Measurements from ENCODE around the gene KLHL11. TPM values are rescaled to one million over a fixed set of nuclear protein-coding genes. Genes with fewer than 3 reads are reported as not detected.

Gene KLHL11, protein sequence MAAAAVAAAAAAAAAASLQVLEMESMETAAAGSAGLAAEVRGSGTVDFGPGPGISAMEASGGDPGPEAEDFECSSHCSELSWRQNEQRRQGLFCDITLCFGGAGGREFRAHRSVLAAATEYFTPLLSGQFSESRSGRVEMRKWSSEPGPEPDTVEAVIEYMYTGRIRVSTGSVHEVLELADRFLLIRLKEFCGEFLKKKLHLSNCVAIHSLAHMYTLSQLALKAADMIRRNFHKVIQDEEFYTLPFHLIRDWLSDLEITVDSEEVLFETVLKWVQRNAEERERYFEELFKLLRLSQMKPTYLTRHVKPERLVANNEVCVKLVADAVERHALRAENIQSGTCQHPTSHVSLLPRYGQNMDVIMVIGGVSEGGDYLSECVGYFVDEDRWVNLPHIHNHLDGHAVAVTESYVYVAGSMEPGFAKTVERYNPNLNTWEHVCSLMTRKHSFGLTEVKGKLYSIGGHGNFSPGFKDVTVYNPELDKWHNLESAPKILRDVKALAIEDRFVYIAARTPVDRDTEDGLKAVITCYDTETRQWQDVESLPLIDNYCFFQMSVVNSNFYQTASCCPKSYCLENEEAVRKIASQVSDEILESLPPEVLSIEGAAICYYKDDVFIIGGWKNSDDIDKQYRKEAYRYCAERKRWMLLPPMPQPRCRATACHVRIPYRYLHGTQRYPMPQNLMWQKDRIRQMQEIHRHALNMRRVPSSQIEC
- total RNA-seq, result 15.4 and 15.8 TPM in 2 replicates

DNA sequence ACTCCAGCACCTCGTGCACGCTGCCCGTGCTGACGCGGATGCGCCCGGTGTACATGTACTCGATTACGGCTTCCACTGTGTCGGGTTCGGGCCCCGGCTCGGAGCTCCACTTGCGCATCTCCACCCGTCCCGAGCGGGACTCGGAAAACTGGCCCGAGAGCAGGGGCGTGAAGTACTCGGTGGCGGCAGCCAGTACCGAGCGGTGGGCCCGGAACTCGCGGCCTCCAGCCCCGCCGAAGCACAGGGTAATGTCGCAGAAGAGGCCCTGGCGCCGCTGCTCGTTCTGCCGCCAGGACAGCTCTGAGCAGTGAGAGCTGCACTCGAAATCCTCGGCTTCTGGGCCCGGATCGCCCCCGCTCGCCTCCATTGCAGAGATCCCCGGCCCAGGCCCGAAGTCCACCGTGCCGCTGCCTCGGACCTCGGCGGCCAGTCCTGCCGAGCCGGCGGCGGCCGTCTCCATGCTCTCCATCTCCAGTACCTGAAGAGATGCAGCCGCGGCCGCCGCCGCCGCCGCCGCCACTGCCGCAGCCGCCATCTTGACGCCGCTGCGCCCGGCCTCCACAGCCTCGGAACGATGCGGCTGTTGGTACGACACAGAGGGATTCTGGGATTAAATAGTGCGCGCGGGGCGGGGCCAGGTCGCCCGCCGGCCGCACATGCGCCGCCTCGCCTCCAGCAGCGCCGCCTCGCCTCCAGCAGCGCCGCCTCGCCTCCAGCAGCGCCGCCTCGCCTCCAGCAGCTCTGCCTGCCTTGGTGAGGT is at the start of gene KLHL11:
Gene KLHL11, minus strand, starts transcription at position 588 of the 760 bp plus-strand sequence. Its CDS starts 53 bp downstream, at position 535.
- peak; percentile 25 for DNase-seq (ENCODE audit: extremely low read depth, low read depth, low spot score)

DNA sequence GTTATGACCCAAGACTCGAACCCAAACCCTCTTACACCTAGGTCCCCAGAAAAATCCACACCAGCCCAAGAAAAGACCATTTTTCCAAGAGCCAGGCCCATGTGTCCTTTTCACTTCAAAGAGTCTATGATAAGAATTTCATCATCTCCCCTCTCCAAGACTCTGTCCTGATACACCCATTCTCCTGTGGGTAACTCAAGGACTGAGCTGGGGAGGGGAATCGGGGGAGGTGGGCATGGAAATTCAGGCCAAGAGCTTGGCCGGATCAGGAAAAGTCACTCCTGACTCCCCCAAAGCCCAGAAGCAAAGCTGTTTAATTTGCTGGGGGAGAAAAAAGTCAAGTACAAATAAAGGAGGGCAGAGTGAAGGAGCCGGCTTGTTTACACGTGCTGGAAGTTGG is 49.8 kb upstream of the KLHL11 start:
- DNase-seq (ENCODE audit: extremely low read depth, low read depth, low spot score), result no peak

DNA sequence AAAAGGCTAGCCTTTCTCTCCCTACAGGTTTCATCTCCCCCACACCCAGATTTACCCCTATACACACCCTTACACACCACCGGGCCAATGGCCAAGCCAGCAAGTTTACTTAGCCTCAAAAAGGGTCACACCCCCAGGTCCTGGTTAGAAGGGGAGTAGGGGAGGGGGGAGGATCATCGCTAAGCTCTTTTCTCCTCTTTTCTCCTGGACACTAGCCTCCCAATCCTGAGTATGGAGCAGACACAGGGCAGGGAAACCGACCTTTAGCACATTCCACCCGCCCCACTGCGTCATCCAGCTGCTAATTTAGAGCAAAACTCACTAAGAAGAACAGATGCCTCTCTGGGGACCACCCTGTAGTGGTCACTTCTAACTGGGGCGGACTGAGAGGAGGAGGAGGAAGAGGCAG is 49.1 kb upstream of the KLHL11 start:
- no peak for DNase-seq (ENCODE audit: extremely low read depth, low read depth, low spot score)

DNA sequence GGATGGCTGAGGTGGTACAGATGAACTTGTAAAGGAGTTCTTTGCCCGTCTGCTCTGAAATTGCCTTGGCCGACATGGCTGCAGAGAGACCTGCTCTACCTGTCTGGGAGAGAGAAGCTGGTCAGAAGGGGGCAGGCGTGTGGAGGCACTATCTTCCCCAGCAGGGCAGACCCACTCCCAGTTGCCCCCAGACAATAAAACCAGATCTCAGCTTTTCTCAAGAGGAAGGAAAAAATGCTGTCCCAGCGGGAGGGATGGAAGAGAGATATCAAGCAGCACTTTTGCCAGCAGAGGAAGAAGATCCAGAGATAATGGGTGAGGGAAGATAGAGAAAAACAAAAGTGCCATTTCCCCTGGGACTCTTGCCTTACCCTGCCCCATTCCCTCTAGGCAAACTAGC is 48.6 kb upstream of the KLHL11 start:
- no peak for DNase-seq (ENCODE audit: extremely low read depth, low read depth, low spot score)

DNA sequence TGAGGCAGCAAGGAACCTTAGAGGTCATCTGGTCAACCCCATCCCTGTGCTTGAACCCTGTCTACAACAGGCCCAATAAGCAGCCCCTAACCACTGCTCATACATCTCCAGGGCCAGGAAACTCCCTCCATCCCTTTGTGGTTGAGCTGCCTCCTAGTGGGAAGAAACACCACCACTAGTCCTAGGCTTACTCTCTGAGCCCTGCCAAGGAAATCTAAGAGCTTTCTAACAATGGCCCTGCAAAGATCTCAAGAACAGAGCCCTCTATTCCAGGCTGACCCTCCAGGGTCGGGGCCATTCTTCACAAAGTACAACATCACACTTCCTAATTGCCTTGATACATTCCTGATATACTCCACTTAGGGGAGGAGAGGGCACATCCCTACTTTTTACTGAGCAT is 47.7 kb upstream of the KLHL11 start:
- no peak for DNase-seq (ENCODE audit: extremely low read depth, low read depth, low spot score)

DNA sequence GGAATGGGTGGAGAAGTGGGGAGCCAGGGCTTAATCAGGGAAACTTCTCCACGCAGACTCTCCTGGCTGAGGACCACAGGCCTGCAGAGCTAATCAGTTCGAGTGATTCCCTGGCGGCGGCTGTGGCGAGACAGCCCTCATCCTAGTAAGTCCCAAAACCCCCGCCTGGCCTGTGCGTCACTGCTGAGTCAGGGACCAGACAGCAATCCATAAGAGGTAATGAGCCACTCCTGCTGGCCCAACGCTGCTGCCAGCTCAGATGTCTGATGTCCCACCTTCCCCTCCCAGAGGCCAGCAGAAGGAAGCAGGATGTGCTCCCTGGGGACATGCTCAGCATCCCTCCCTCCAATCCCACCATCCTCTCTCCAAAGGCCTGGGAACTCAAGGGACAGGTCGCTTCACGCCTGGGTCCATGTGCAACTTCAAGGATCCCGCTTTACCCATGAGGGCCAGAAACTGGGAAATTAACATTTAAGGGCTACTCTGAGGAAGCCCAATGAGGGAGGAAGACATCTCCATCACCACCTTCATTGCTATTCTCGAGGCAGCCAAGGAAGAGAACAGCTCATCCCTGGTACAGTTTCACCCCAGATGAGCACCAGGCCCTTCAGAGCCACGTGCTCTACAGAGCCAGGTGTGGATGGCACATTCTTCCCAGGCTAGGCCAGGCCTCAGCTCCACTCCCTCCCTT is 45.6 kb upstream of the KLHL11 start:
- DNase-seq (ENCODE audit: extremely low read depth, low read depth, low spot score), result no peak

DNA sequence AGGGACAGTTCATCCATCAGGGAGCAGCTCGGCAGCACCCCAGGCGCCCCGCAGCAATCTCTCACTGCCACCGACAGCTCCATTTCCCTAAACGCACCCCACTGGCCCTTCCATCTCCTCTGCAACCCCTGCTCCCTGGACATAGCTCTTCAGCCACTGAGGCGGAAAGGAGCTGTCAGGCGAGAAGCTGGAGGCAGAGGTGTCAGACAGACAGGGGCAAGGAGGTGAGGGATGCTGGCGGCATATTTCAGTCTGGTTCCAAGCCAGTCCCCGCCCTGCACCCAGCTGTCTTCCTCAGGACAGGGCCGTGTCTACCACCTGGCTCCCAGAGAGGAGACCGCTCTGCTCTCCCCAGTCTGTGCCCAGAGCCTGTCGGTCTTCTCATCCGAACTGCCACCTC is 43.9 kb upstream of the KLHL11 start:
- no peak for DNase-seq (ENCODE audit: extremely low read depth, low read depth, low spot score)

DNA sequence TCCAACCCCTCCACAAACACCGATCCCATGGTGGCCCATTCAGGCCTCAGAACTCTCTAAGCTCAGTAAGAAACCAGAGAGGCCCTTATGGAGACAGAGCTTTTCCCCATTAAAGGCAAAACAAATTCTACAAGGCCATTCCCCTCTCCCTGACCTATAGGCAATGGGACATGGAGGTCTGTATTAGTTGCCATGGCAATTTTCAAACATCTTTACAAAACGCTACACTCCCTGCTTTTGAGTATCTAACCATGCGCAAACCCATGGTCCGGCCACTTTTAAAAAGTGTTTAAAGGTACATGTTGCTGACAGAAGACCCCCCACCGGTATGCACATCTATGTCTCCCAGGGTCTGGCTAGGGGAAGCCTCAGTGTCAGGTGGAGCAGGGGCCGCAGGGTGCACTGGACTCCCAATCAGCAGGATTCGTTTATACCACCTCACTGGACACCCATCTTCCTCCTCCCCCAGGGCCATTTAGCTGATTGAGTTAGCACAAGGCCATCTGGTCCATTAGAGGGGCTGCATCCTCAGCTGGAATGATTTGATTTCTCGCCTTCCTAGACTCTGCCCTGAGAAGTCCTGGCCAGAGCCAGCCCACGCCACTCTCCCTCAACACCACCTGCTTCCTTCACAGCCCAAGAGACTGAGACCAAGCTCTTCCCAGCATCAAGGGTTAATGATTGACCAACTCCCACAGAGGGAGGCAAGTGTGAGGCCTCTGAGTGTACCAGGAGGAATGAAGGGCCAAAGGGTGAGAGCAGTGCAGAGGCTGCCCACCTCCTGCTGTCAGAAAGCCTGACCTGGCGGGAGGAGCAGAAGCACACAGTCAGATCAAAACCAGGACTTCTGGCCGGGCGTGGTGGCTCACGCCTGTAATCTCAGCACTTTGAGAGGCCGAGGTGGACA is 42.7 kb upstream of the KLHL11 start:
- no peak for DNase-seq (ENCODE audit: extremely low read depth, low read depth, low spot score)

DNA sequence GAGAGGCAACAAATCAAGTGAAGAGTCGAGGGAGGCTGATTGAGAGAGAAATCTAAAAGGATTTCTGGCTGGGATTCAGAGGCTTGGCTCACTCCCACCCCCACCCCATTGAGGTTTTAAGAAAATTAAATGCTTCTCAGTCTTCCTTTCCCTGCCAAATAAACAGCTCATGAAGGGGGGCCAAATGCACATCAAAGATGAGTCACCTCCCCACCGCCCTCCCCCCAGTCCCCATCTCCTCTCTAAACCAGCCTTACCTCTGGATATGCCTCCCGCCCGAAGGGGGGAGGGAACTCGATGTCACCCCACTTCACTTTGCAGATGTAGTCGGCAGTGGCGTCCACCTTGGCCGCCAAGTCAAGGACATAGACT is 41.9 kb upstream of the KLHL11 start:
- DNase-seq (ENCODE audit: extremely low read depth, low read depth, low spot score), result no peak

DNA sequence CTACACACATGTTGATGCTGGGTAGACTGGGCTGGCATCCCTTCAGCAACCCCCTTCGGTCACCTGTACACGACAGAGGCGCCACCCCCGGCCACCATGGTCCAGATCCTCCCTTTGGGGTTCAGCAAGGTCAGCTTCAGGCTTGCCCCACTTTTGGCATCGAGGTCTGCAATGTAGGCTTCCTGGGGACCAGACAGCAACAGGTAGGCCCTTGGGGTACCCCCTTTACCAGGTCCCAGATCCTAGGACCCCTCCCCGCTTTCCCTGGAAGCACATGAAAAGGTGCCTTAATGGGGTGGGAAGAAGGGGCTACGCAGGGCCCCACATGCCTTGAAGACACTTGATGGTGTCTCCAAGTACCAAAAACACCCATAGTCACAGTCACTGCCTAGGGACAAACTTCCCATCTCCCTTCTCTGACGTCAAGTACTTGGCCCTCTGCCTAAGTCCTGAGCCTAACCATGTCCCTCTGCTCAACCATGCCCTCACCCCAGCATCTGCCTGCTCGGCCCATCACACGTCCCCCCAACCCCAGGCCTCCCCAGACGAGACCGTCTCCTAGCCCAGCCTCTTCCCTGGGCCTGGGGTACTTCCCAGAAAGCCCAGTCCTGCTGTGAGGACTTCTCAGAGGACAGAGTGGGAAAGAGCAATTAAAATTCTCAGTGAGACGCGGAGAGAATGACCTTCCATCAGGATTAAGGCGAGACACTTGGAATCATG is 41.4 kb upstream of the KLHL11 start:
- DNase-seq (ENCODE audit: extremely low read depth, low read depth, low spot score), result no peak

DNA sequence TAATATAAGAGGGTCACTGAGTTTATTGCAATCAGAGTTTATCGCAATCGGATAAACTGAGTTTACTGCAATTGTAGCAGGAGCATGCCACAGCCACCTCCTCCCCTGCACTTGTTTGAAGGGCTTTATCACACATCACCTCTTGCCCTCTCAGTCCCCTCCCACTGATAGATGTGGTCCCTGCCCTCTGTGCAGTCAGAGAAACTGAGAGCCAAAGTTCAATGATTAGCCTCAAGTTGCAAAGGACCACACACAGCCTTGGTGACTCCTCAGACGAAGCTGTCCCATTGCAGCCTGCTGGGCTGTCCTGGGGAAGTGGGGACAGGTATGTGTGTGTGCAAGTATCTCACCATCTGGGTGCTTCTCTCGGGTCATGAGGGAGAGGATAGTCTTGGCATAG is 39.9 kb upstream of the KLHL11 start:
- DNase-seq (ENCODE audit: extremely low read depth, low read depth, low spot score), result no peak

DNA sequence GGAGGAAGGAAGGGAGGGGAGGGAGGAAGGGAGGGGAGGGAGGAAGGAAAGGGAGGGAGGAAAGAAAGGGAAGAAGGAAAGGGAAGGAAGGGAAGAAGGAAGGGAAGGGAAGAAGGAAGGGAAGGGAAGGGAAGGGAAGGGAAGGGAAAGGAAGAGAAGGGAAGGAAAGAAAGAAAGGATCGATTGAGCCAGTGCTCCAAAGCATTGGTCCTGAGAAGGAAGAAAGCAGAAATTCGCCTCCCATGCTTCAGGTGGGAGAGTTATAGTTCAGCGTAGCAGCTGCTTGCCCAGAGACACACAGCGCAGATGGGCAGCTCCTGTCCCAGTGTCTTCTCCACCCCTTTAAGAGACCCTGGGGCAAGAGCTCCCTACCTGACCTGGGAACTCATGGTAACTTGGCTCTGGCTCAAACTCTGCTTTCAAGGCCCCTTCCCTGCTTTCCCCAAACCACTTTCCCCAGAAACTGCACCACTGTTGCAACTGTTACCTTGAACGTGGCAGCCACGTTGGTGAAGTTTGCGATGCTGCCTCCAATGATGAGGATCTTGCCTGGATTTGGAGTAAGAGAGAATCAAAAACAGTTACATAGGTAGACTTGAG is 39.1 kb upstream of the KLHL11 start:
- no peak for DNase-seq (ENCODE audit: extremely low read depth, low read depth, low spot score)

DNA sequence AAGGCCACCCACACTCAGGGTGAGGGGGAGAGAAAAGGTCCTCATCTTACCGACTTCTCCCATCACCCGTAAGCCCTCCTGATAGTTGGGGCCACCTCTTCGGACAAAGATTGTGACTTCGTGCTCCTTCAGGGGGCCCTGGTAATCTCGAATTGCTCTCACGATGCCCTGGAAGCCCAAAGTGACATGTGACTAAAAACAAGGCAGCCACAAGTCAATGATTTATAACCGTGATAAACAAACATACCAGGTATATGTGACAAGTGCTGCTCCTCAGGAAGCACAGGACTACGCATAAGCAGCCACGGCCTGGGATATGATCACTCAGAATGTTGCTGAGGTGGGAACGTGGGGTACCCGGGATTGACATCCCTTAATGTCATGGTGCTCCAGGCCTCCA is 36.4 kb upstream of the KLHL11 start:
- DNase-seq (ENCODE audit: extremely low read depth, low read depth, low spot score), result no peak

DNA sequence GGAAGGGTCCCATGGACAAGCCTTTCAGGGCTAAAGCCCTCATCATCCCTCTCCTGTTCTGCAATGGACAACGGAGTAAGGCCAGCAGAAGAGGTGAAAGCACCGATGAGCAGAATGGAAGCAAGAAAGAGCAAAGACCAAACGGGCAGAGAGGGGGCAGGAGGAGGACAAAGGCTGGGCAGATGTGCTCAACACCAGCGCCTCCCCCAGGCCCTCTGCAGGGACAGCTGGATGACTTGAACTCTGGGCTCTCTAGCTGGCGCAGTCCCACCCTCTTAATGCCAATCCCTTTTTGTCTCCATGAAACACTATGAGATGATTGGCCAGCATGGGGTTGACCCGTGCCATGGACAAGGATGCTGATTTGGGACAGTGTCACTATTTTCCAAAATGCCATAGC is 31.5 kb upstream of the KLHL11 start:
- no peak for DNase-seq (ENCODE audit: extremely low read depth, low read depth, low spot score)

DNA sequence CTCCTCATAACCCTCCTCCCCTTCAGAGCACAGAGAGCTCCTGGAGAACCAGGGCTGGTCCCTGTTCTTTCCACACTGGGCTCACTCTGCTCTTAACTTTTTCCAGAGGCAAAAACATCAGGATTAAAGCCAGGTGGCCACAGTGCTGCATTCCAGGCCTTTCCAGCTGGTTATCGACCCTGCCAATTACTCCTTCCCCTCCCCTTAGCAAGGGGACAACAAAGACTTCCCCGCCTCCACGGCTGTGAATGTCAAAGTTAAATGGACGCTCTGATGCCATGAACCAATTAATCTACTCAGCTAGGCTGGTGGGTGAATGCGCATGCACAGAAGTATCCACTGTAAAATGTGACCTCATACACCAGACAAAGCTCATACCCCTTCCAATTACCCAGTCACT is 30.4 kb upstream of the KLHL11 start:
- DNase-seq (ENCODE audit: extremely low read depth, low read depth, low spot score), result no peak

DNA sequence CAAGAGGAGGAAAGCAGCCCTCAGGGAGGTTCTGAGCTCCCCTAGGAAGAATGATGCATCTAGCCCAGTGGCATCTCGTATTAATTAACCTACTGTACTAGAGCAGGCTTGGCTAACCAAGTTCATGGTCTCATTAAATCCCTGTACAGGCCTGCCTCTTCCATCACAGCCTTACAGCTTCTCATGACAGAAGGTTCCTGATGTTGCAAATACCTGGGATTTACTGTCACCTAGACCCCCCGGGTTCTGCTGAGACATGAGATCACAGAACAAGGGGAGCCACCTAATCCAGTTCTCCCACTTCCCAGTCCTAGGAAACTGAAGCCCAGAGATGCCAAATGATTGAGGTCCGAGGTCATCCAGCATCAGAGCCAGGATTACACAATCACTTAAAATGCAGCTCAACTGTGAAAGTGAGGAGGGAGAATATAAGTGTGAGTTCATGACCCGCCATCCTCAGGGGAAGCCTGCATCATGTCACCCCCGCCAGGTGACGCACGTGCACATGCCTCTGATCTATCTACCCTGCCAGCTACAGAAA is 29.6 kb upstream of the KLHL11 start:
- DNase-seq (ENCODE audit: extremely low read depth, low read depth, low spot score), result no peak

DNA sequence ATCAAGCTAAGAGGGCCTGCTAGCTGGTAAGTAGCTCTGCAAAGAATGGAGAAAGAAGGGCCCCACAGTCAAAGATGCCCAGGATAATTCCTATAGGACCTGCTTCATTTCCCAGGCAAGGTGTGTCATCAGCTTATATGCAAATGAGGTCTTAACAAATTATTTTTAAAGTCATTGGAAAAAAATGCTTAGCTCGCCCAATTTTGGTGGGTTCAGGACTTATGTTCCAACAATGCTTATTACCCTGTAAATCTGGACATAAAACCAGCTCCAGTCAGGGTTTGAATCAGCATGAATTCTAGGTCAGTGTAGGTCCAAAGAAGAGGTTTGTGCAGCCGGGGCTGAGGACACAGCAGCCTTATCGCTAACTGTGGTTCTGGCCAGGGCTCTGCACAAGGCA is 28.2 kb upstream of the KLHL11 start:
- DNase-seq (ENCODE audit: extremely low read depth, low read depth, low spot score), result no peak

DNA sequence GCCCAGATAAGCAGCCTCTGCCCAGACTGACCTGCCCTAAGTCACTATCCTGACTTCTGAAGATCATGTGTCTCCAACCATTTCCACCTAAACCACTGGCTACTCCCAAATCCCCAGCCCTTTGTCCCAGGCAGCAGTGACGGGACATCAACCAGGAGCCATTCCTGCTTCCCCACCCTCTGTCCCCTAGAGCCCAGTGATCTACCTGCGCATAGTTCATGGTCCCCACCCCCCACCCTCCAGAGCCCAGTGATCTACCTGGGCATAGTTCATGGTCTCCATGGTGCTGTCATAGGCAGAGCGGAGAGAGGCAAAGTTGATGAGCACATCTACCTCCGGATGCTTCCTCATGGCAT is 26.8 kb upstream of the KLHL11 start:
- no peak for DNase-seq (ENCODE audit: extremely low read depth, low read depth, low spot score)
